HepG2 (cell line): ENCODE results near the gene DRC7. TPM values are rescaled to one million over a fixed set of nuclear protein-coding genes. Genes with fewer than 3 reads are reported as not detected.

Experiments used
- ATAD3A ChIP-seq: sonication (generic); formaldehyde crosslinking; IDR thresholded peaks from 2 replicates; pipeline ENCODE4 v1.4.0; 2020; ENCODE audit warnings: missing genetic modification reagents
- CEBPB ChIP-seq: IDR thresholded peaks from 2 replicates; pipeline ENCODE4 v1.6.1; 2011; ENCODE audit warnings: low read depth, low read length, improper control_type of control experiment, borderline replicate concordance
- CEBPG ChIP-seq: IDR thresholded peaks from 2 replicates; pipeline ENCODE4 v1.6.1; 2016
- FOSL1 ChIP-seq: sonication (generic); formaldehyde crosslinking; IDR thresholded peaks from 2 replicates; pipeline ENCODE4 v1.9.0; 2021; ENCODE audit warnings: missing genetic modification reagents, borderline replicate concordance
- FOXA3 ChIP-seq: IDR thresholded peaks from 2 replicates; pipeline ENCODE4 v1.6.1; 2016; ENCODE audit warnings: missing genetic modification reagents, missing compliant biosample characterization
- FOXC1 ChIP-seq: sonication (generic); formaldehyde crosslinking; IDR thresholded peaks from 2 replicates; pipeline ENCODE4 v1.8.0; 2022; ENCODE audit warnings: mild to moderate bottlenecking, missing genetic modification reagents, borderline replicate concordance
- HDAC2 ChIP-seq: sonication (generic); formaldehyde crosslinking; IDR thresholded peaks from 2 replicates; pipeline ENCODE4 v1.4.0; 2020; ENCODE audit warnings: missing genetic modification reagents
- HNRNPK ChIP-seq: fragments of 200-400 bp; formaldehyde crosslinking; IDR thresholded peaks from 2 replicates; pipeline ENCODE4 v1.6.1; 2018; ENCODE audit warnings: low read length, low read depth, moderate library complexity, mild to moderate bottlenecking; ENCODE audit not compliant: poor library complexity, severe bottlenecking
- HOXA9 ChIP-seq: sonication (generic); formaldehyde crosslinking; IDR thresholded peaks from 2 replicates; pipeline ENCODE4 v1.8.1; 2022; ENCODE audit warnings: missing genetic modification reagents, mild to moderate bottlenecking, moderate library complexity, borderline replicate concordance
- MAFG ChIP-seq: sonication (generic); formaldehyde crosslinking; IDR thresholded peaks from 2 replicates; pipeline ENCODE4 v1.5.1; 2020; ENCODE audit warnings: mild to moderate bottlenecking, missing genetic modification reagents
- NFE2 ChIP-seq: sonication (generic); formaldehyde crosslinking; IDR thresholded peaks from 2 replicates; pipeline ENCODE4 v1.4.0; 2020; ENCODE audit warnings: missing genetic modification reagents
- NR1H2 ChIP-seq: sonication (generic); formaldehyde crosslinking; IDR thresholded peaks from 2 replicates; pipeline ENCODE4 v1.8.1; 2022; ENCODE audit warnings: low read depth, missing genetic modification reagents, borderline replicate concordance
- SIX4 ChIP-seq: sonication (generic); formaldehyde crosslinking; IDR thresholded peaks from 2 replicates; pipeline ENCODE4 v1.4.0; 2020; ENCODE audit warnings: missing genetic modification reagents
- SMARCE1 ChIP-seq: fragments of 450-650 bp; IDR thresholded peaks from 2 replicates; pipeline ENCODE4 v1.6.1; 2017; ENCODE audit warnings: borderline replicate concordance
- TCF7L2 ChIP-seq: IDR thresholded peaks from 2 replicates; pipeline ENCODE4 v1.6.1; 2011; ENCODE audit warnings: mild to moderate bottlenecking, low read depth, low read length, moderate library complexity
- TRIM24 ChIP-seq: sonication (generic); formaldehyde crosslinking; IDR thresholded peaks from 2 replicates; pipeline ENCODE4 v1.8.0; 2022; ENCODE audit warnings: mild to moderate bottlenecking, missing genetic modification reagents
- YEATS4 ChIP-seq: sonication (generic); formaldehyde crosslinking; IDR thresholded peaks from 2 replicates; pipeline ENCODE4 v1.4.0; 2020; ENCODE audit warnings: missing genetic modification reagents, borderline replicate concordance
- YY1 ChIP-seq: IDR thresholded peaks from 2 replicates; pipeline ENCODE4 v1.6.1; 2011; ENCODE audit warnings: low read length, low read depth, moderate library complexity, mild to moderate bottlenecking; ENCODE audit not compliant: insufficient read depth, insufficient replicate concordance
- ZFX ChIP-seq: sonication (generic); formaldehyde crosslinking; IDR thresholded peaks from 2 replicates; pipeline ENCODE4 v1.4.0; 2020; ENCODE audit warnings: mild to moderate bottlenecking, low read depth, missing genetic modification reagents, moderate library complexity
- ZNF230 ChIP-seq: sonication (generic); formaldehyde crosslinking; IDR thresholded peaks from 2 replicates; pipeline ENCODE4 v1.4.0; 2020; ENCODE audit warnings: mild to moderate bottlenecking, missing genetic modification reagents
- ZNF431 ChIP-seq: sonication (generic); formaldehyde crosslinking; IDR thresholded peaks from 2 replicates; pipeline ENCODE4 v1.9.0; 2022; ENCODE audit warnings: missing genetic modification reagents, low read depth, mild to moderate bottlenecking, borderline replicate concordance
- ZNF44 ChIP-seq: sonication (generic); formaldehyde crosslinking; IDR thresholded peaks from 2 replicates; pipeline ENCODE4 v1.5.1; 2020; ENCODE audit warnings: mild to moderate bottlenecking, missing genetic modification reagents
- ZNF550 ChIP-seq: sonication (generic); formaldehyde crosslinking; IDR thresholded peaks from 2 replicates; pipeline ENCODE4 v1.4.0; 2020; ENCODE audit warnings: mild to moderate bottlenecking, missing genetic modification reagents, borderline replicate concordance
- ZNF563 ChIP-seq: sonication (generic); formaldehyde crosslinking; IDR thresholded peaks from 2 replicates; pipeline ENCODE4 v1.8.0; 2022; ENCODE audit warnings: mild to moderate bottlenecking, moderate library complexity, missing genetic modification reagents
- ZSCAN20 ChIP-seq: sonication (generic); formaldehyde crosslinking; IDR thresholded peaks from 2 replicates; pipeline ENCODE4 v1.4.0; 2020; ENCODE audit warnings: missing genetic modification reagents, mild to moderate bottlenecking, borderline replicate concordance
- ZSCAN31 ChIP-seq: sonication (generic); formaldehyde crosslinking; IDR thresholded peaks from 2 replicates; pipeline ENCODE4 v1.5.0; 2020; ENCODE audit warnings: low read depth, mild to moderate bottlenecking, missing genetic modification reagents
- polyA plus RNA-seq, 8 experiments: library from polyadenylated mRNA; depleted of rRNA in 3 of 8; stranded (reverse) in 7 of 8; unstranded in 1 of 8; fragments of >200 nt; fragmentation: Illumina TruSeq in 4 of 8; extraction: Trizol in 4 of 8; gene quantifications; 2 replicates each; pipeline versions ENCODE4 v1.2.1 to v1.2.3, GENCODE V29; 2011 to 2016; ENCODE audit warnings: low read depth in 4 of 8, missing spikeins in 1 of 8, mixed read lengths in 1 of 8; ENCODE audit not compliant: insufficient read depth in 1 of 8
- total RNA-seq, 5 experiments: library from RNA; depleted of rRNA; stranded (reverse); fragments of >200 nt; fragmentation: Illumina TruSeq; extraction: Trizol; gene quantifications; 2 replicates each; pipeline ENCODE4 v1.2.3, GENCODE V29; 2016; ENCODE audit warnings: low read depth in 1 of 5
- TF ChIP-seq, protein P1 (sequence below): sonication (generic); formaldehyde crosslinking; IDR thresholded peaks from 2 replicates; pipeline ENCODE4 v1.9.0; 2022; ENCODE audit warnings: missing genetic modification reagents, mild to moderate bottlenecking, borderline replicate concordance
- TF ChIP-seq, protein P2 (sequence below): sonication (generic); formaldehyde crosslinking; IDR thresholded peaks from 2 replicates; pipeline ENCODE4 v1.9.0; 2021; ENCODE audit warnings: missing genetic modification reagents, mild to moderate bottlenecking, borderline replicate concordance
- TF ChIP-seq, protein P3 (sequence below): sonication (generic); formaldehyde crosslinking; conservative IDR thresholded peaks from 2 replicates; pipeline ENCODE4 v1.4.0; 2020; ENCODE audit warnings: missing genetic modification reagents

DRC7 gene
- total and polyA plus RNA-seq, 2 of the 13 experiments (the other 11 are each of a cell fraction or from before 2014, with no cell fraction given), result 2.7 to 3.4 TPM

- TF ChIP-seq, protein P1, sequence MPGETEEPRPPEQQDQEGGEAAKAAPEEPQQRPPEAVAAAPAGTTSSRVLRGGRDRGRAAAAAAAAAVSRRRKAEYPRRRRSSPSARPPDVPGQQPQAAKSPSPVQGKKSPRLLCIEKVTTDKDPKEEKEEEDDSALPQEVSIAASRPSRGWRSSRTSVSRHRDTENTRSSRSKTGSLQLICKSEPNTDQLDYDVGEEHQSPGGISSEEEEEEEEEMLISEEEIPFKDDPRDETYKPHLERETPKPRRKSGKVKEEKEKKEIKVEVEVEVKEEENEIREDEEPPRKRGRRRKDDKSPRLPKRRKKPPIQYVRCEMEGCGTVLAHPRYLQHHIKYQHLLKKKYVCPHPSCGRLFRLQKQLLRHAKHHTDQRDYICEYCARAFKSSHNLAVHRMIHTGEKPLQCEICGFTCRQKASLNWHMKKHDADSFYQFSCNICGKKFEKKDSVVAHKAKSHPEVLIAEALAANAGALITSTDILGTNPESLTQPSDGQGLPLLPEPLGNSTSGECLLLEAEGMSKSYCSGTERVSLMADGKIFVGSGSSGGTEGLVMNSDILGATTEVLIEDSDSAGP (CRISPR knock-in tag), result no peak
- TF ChIP-seq NFE2 (CRISPR knock-in tag) (no peak), TRIM24 (CRISPR knock-in tag) (no peak), FOSL1 (CRISPR knock-in tag) (no peak), HDAC2 (CRISPR knock-in tag) (peak; percentile 76; the same call in 1 of the 2 replicates), ZNF431 (CRISPR knock-in tag) (no peak), YY1 (no peak), TCF7L2 (no peak), ZNF563 (no peak), CEBPG (CRISPR knock-in tag) (peak; percentile 99), ZNF230 (CRISPR knock-in tag) (no peak), FOXA3 (CRISPR knock-in tag) (peak; percentile 77), CEBPB (peak; percentile 97), ATAD3A (CRISPR knock-in tag) (no peak), SIX4 (CRISPR knock-in tag) (no peak), ZSCAN20 (no peak), FOXC1 (no peak), SMARCE1 (no peak), ZFX (CRISPR knock-in tag) (no peak), HNRNPK (no peak), ZSCAN31 (CRISPR knock-in tag) (no peak), YEATS4 (CRISPR knock-in tag) (peak; percentile 61; the same call in 1 of the 2 replicates), ZNF44 (CRISPR knock-in tag) (no peak), MAFG (CRISPR knock-in tag) (no peak), NR1H2 (CRISPR knock-in tag) (no peak), ZNF550 (CRISPR knock-in tag) (no peak), HOXA9 (CRISPR knock-in tag) (no peak)
- TF ChIP-seq, protein P2, sequence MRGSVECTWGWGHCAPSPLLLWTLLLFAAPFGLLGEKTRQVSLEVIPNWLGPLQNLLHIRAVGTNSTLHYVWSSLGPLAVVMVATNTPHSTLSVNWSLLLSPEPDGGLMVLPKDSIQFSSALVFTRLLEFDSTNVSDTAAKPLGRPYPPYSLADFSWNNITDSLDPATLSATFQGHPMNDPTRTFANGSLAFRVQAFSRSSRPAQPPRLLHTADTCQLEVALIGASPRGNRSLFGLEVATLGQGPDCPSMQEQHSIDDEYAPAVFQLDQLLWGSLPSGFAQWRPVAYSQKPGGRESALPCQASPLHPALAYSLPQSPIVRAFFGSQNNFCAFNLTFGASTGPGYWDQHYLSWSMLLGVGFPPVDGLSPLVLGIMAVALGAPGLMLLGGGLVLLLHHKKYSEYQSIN (CRISPR knock-in tag), result no peak
- TF ChIP-seq, protein P3, sequence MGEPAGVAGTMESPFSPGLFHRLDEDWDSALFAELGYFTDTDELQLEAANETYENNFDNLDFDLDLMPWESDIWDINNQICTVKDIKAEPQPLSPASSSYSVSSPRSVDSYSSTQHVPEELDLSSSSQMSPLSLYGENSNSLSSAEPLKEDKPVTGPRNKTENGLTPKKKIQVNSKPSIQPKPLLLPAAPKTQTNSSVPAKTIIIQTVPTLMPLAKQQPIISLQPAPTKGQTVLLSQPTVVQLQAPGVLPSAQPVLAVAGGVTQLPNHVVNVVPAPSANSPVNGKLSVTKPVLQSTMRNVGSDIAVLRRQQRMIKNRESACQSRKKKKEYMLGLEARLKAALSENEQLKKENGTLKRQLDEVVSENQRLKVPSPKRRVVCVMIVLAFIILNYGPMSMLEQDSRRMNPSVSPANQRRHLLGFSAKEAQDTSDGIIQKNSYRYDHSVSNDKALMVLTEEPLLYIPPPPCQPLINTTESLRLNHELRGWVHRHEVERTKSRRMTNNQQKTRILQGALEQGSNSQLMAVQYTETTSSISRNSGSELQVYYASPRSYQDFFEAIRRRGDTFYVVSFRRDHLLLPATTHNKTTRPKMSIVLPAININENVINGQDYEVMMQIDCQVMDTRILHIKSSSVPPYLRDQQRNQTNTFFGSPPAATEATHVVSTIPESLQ (CRISPR knock-in tag), result no peak
Measured at GRCh38 chr16:57709663-57710062, 15.1 kb downstream of the DRC7 start (continued).
